Renal cortex interstitium (tissue), 15 donors: ENCODE results near the gene FANCB. TPM values are rescaled to one million over a fixed set of nuclear protein-coding genes. Genes with fewer than 3 reads are reported as not detected.
A peak's percentile ranks its signal among the peaks of the same experiment; 100 is the strongest.

Experiments
- DNase-seq, 11 donors: peaks; one replicate each; pipeline ENCODE4 v3.0.0-alpha.2; 2013; ENCODE audit warnings: low read depth in 9 of 11, low spot score in 4 of 11; ENCODE audit errors: extremely low read depth in 1 of 11
- long read RNA-seq, 16 experiments: transcript quantifications; one replicate each; lab custom pipeline, GENCODE V29; 2026
- polyA plus RNA-seq, 3 donors: library from polyadenylated mRNA; unstranded; fragments of 120-200 nt; gene quantifications; one replicate each; pipeline ENCODE4 v1.2.1, GENCODE V29; 2013; ENCODE audit not compliant: insufficient read length in 3 of 3

The FANCB gene
- 1 to 10 TPM; 3.4 to 4.4 (median 4.1) TPM for polyA plus RNA-seq
- long read RNA-seq, donor 1, partial matches to known transcripts = 9 of 9 reads
- long read RNA-seq, donor 1, other reads (novel, unspliced or antisense) = 0 of 9 reads
- long read RNA-seq, donor 2 = 0 reads
- long read RNA-seq, donor 3 = 0 reads
- long read RNA-seq, donor 4 = 0 reads
- long read RNA-seq, donor 5, partial matches to known transcripts = 0 of 1 reads
- long read RNA-seq, donor 5, other reads (novel, unspliced or antisense) = 0 of 1 reads
- long read RNA-seq, donor 6, partial matches to known transcripts = 5 of 11 reads
- long read RNA-seq, donor 6, other reads (novel, unspliced or antisense) = 6 of 11 reads
- long read RNA-seq, donor 7 = 0 reads
- long read RNA-seq, donor 8, partial matches to known transcripts = 0 of 1 reads
- long read RNA-seq, donor 8, other reads (novel, unspliced or antisense) = 0 of 1 reads
- long read RNA-seq, donor 9 = 0 reads
- long read RNA-seq, donor 10 = 0 reads
- long read RNA-seq, donor 11 = 0 reads
- long read RNA-seq, donor 12 = 0 reads
- long read RNA-seq, donor 13 = 0 reads
- long read RNA-seq, donor 14, partial matches to known transcripts = 0 of 1 reads
- long read RNA-seq, donor 14, other reads (novel, unspliced or antisense) = 0 of 1 reads
- long read RNA-seq, donor 15, partial matches to known transcripts = 0 of 1 reads
- long read RNA-seq, donor 15, other reads (novel, unspliced or antisense) = 0 of 1 reads
- long read RNA-seq, donor 16, partial matches to known transcripts = 0 of 3 reads
- long read RNA-seq, donor 16, other reads (novel, unspliced or antisense) = 0 of 3 reads

GRCh38 chrX:14872851-14873675, at the start of gene FANCB, which contains the start of gene MOSPD2:
TSS of gene FANCB (minus strand) at chrX:14873069. CDS start at chrX:14865510, 7,559 bp downstream.
TSS of gene MOSPD2 (plus strand) at chrX:14873421. CDS start at chrX:14873529, 108 bp downstream.
- peak; percentile 72 to 92 (median 86) for DNase-seq

GRCh38 chrX:14922437-14922836, 49.6 kb upstream of the FANCB start:
- no peak for DNase-seq

- DNase-seq = no peak
Observed at GRCh38 chrX:14920196-14920595, 47.3 kb upstream of the FANCB start.

GRCh38 chrX:14919407-14919806, 46.5 kb upstream of the FANCB start:
- DNase-seq = no peak

- no peak for DNase-seq
Observed at GRCh38 chrX:14916017-14916674, 43.3 kb upstream of the FANCB start.

GRCh38 chrX:14915596-14915995, 42.7 kb upstream of the FANCB start:
- no peak for DNase-seq

- no peak for DNase-seq
Observed at GRCh38 chrX:14913241-14913640, 40.4 kb upstream of the FANCB start.

- no peak for DNase-seq
Observed at GRCh38 chrX:14903891-14904290, 31.0 kb upstream of the FANCB start.

- no peak for DNase-seq
Observed at GRCh38 chrX:14902537-14902936, 29.7 kb upstream of the FANCB start.

- DNase-seq = peak in 1 of 11 donors; percentile 3
Observed at GRCh38 chrX:14899607-14900006, 26.7 kb upstream of the FANCB start.

GRCh38 chrX:14897042-14897441, 24.2 kb upstream of the FANCB start:
- no peak for DNase-seq

GRCh38 chrX:14896273-14896672, 23.4 kb upstream of the FANCB start:
- DNase-seq = no peak

- DNase-seq = no peak
Observed at GRCh38 chrX:14886252-14886651, 13.4 kb upstream of the FANCB start.

- no peak for DNase-seq
Observed at GRCh38 chrX:14884714-14885113, 11.8 kb upstream of the FANCB start.

GRCh38 chrX:14883826-14884225, 11.0 kb upstream of the FANCB start:
- DNase-seq = no peak

- DNase-seq = no peak
Observed at GRCh38 chrX:14875624-14876023, 2.8 kb upstream of the FANCB start.

- DNase-seq = peak in 2 of 11 donors; percentile 0 to 2
Observed at GRCh38 chrX:14873676-14874049, 794 bp upstream of the FANCB start.

- DNase-seq = no peak
Observed at GRCh38 chrX:14872355-14872754, 514 bp downstream of the FANCB start.

- no peak for DNase-seq
Observed at GRCh38 chrX:14871767-14872166, 1.1 kb downstream of the FANCB start.
